ENCODE results near the gene MMP12.

MMP12 gene

GRCh38 chr11:102849311-102849710 lies 25.5 kb downstream of the MMP12 start:
- no peak for DNase-seq

DNA sequence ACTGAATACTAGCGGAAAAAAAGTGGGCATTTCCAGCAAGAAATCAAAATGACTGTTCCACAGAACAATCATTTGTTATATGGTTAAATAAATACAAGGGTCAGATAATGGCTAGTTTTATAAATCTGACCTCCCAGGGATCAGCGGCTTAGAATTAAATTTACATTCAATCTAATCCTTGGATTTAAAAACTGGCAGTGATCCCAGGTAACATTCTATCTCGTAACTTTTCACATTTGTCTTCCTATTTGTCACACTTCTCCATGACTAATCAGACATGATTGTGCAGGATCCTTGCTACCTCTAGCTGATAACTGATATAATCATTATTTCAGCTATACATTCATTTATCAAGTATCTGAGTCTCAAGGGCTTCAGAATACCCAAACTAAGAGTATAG lies 28.5 kb downstream of the MMP12 start:
- no peak for DNase-seq

GRCh38 chr11:102843489-102843888 lies 31.3 kb downstream of the MMP12 start, which contains the start of gene MMP3:
Gene MMP3 (minus strand): TSS chr11:102843609. CDS start chr11:102843546, 63 bp downstream.
- no peak for DNase-seq

DNA sequence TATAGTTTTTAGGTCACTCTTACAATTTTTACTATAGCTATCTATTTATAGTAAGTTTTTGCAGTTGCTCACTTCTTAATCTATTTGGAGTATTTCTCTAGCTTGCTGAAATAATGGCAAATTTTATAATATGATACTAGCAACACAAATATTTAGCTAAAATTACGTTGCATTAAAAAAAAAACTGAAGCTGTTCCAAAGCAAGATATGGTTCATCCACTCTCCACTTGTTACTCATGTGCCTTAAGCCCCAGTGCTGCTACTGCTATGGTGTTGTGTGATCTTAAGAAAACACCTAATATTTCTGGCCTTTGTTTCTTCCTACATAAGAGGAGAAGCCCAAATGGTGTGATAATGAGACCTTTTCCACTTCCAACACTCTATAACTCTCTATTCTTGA lies 31.9 kb downstream of the MMP12 start:
- no peak for DNase-seq

- DNase-seq: no peak
Observed at GRCh38 chr11:102840018-102840417, 34.8 kb downstream of the MMP12 start.

GRCh38 chr11:102837646-102838045 lies 37.1 kb downstream of the MMP12 start:
- no peak for DNase-seq

DNA sequence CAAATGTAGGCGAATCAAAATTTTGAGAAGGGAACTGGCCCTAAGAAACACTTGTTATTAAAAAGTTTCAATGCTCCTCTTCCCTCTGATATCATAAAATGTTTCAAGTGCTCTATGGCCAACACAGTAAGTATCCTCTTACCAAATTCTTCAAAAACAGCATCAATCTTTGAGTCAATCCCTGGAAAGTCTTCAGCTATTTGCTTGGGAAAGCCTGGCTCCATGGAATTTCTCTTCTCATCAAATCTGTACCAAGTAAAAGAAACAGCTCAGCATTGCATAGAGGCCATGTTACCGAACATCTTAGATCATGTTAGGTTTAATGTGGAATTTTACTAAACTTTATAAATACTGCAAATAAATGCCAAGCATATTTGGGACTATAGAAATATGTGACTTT lies 37.6 kb downstream of the MMP12 start:
- DNase-seq: no peak

GRCh38 chr11:102836290-102836875 lies 38.4 kb downstream of the MMP12 start:
- no peak for DNase-seq

- no peak for DNase-seq
Observed at GRCh38 chr11:102833731-102834130, 41.1 kb downstream of the MMP12 start.

DNA sequence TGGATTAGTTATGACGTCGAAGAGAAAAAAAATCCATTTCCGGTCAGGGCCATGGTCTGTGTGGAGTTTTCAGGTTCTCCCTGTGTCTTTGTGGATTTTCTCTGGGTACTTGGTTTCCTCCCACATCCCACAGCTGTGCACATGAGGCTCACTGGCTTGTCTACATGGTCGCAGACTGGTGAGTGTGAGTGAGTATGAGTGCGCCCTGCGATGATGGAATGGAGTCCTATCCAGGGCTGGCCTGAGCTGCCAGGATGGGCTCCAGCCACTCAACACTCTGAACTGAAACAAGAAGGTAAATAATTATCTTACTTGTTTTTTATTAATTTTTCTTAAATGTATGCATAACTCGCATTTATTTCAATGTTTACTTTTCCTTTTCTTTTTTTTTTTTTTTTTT lies 42.2 kb downstream of the MMP12 start:
- DNase-seq: no peak

DNA sequence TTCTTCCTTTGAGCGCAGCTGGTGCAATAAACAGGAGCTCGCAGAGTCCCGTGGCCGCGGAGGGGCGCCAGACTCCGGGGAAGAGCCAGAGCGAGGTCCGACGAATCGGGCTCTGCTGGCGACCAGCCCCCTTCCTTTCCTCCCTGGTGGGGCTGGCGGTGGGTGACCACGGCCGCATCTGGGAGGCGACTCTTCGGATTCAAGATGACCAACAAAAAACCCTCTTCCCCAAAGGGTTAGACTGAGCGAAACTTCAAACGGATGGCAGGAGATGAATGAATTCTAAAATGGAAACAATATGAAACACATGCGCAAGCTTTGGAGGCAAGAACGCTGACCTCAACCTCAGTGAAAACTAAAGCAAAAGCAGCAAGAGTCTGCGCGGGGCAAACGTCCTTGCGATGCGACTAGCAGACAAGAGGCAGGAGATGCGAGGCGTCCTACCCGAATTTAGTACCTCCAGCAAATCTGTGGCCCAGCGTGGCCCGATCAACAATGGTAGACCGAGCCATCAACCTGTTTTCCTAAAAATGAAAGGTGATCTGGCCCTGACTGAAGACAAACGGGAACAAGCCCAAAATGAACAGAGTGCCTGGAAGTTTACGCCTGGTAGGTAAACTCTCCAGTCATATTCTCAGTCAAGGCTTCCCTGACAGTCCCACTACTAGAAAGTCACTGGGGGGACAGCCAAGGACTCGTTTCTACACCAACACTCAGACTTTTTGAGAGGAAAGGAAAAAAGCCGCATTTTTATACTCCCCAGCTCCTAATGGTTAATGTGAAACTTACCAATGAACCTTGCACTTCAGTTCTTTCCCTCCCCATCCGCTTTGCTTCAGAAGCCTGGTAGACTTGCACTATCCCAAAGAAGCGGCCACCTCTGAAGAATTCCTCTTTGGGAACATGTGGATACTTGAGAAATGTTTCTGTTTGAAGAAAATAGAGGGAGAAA lies 43.0 kb downstream of the MMP12 start:
- DNase-seq: no peak

GRCh38 chr11:102831128-102831488 lies 43.7 kb downstream of the MMP12 start:
- no peak for DNase-seq

DNA sequence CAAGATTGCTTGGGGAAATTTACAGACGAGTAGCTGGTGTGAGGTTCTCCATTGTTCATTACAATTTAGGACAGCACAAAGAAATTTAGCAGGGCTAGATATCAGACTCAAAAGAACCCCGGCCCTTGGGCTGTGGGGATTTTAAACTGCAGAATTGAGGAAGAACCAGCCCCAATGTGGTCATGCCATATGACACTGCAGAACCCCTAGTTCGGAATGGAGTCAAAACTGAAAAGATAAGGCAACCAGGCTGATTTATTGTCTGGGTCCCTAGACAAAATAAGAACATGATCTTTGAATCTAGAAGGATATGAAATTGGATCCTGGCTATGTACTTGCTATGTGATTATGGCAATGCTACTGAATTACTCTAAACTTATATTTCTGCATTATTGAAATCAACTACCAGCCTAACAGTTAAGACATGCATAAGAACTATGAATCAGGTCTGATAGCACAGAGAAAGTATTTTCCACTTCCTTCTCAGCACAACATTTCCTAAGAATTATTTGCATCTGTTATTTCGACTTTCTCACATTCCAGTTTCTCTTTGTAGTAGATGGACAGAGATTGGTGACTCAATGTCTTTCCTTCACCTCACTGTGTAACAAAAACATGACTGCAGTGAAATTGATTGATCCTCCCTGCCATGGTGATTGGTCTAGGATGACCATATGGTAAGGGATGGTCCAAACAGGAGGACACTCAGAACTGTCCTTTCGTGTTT lies 44.6 kb downstream of the MMP12 start:
- DNase-seq: no peak

DNA sequence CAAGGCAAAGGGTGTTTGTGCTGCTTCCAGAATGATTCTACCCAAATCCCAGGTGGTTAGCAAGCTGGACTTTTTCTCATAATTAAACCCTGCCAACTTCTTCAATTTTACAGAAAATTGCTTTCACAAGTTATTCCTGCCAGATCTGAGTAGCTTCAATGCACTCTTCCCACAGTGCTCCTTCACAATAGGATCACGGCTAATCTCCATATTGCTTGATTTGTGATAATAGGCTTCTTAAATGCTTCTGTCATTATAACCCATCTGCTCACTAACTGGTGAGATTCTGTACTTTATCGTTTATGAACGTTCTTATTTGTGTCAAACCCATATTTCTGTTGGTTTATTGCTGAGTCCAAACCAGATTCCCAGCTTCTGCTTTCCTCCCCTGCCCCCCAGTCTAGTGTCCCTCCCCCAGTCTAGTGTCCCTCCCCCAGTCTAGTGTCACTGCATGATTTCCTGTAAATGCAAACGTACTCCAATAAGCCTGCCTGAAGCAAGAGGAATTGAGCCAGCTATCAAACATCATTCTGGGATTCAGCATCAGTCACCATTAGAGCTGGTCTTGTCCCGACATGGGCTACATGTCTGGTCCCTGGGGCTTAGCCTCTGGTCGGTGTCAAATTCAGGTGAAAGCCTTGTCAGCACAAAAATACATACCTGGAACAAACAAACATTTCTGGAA lies 45.3 kb downstream of the MMP12 start:
- DNase-seq: no peak

GRCh38 chr11:102824556-102824955 lies 50.2 kb downstream of the MMP12 start:
- DNase-seq: no peak

DNA sequence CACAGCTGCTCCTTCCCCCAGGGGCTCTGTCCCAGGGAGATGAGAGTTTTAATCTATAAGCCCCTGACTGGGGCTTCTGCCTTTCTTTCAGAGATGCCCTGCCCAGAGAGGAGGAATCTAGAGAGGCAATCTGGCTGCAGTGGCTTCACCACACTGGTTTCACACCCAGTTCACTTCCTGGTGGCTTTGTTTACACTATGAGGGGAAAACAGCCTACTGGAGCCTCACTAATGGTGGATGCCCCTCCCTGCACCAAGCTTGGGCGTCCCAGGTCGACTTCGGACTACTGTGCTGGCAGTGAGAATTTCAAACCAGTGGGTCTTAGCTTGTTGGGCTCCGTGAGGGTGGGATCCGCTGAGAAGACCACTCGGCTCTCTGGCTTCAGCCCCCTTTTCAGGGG lies 55.3 kb downstream of the MMP12 start:
- DNase-seq: no peak

DNA sequence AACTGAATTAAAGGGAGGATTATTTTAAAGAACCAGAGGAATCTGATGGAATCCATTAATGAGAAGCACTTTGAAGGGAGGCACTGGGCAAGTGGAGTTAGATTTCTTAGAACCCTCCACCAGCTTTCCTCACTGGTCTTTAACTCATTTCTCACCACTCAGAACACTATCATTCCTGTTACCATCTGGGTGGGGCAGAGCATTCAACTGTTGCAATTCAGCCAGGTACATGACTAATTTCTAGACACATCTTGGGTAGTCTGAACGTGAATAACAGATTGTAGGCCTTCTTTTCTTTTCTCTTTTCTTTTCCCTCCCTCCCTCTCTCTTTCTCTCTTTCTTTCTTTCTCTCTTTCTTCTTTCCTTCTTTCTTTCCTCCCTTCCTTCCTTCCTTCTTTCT lies 61.3 kb downstream of the MMP12 start:
- no peak for DNase-seq

All from NCI-H1417 treated with DMSO at 0.1 percent for 48 hours (cell line).